HCT116 (cell line): ENCODE data around the gene SAMD4A.

Source experiments
- CTCF ChIP-seq, 3 experiments: fragments of 200-600 bp in 1 of 3; sonication (generic) in 1 of 3; IDR thresholded peaks in 2 of 3; conservative IDR thresholded peaks in 1 of 3; 2 replicates each; pipeline ENCODE4 v1.5.1; 2012 to 2017; ENCODE audit warnings: low read depth in 2 of 3, low read length in 2 of 3, antibody characterized with exemption in 1 of 3, borderline replicate concordance in 1 of 3, control low read depth in 1 of 3, mild to moderate bottlenecking in 1 of 3, mixed read lengths in 1 of 3, mixed run types in 1 of 3, moderate library complexity in 1 of 3; ENCODE audit not compliant: insufficient read depth in 1 of 3
- EZH2 ChIP-seq: fragments of 200-600 bp; sonication (generic); IDR thresholded peaks from 2 replicates; pipeline ENCODE4 v1.6.1; 2017; ENCODE audit warnings: antibody characterized with exemption, mixed run types
- RAD21 ChIP-seq: IDR thresholded peaks from 2 replicates; pipeline ENCODE4 v1.6.1; 2012; ENCODE audit warnings: low read depth, mild to moderate bottlenecking
- SRF ChIP-seq: IDR thresholded peaks from 2 replicates; pipeline ENCODE4 v1.6.1; 2012; ENCODE audit warnings: low read depth
- ZBTB33 ChIP-seq: IDR thresholded peaks from 2 replicates; pipeline ENCODE4 v1.6.1; 2011; ENCODE audit warnings: mild to moderate bottlenecking, low read length, moderate library complexity; ENCODE audit not compliant: insufficient replicate concordance; ENCODE audit errors: extremely low read depth

- TF ChIP-seq SRF, result no peak
- TF ChIP-seq CTCF (IDR thresholded peaks at IDR 0.05 in 2 of 3, conservative IDR thresholded peaks at IDR 0.05 in 1 of 3; ENCODE audit: borderline replicate concordance in 1 of 3, insufficient read depth in 1 of 3, low read depth in 2 of 3, low read length in 2 of 3), result no peak
- no peak for TF ChIP-seq ZBTB33
- no peak for TF ChIP-seq RAD21
- no peak for TF ChIP-seq EZH2
Observed at GRCh38 chr14:54749727-54750126, 182.8 kb downstream of the SAMD4A start.
